BE2C (cell line): ENCODE data around the gene CCDC85B.

Source experiments
- DNase-seq: peaks from one replicate; pipeline ENCODE4 v3.0.0-alpha.2; 2020
- H3K27me3 ChIP-seq: fragments of 250-450 bp; sonication (Bioruptor Pico); 2 replicates; pipeline ENCODE4 v1.5.1; 2020; ENCODE audit warnings: mild to moderate bottlenecking
- H3K36me3 ChIP-seq: fragments of 250-450 bp; sonication (Bioruptor Pico); 2 replicates; pipeline ENCODE4 v1.5.1; 2020; ENCODE audit warnings: mild to moderate bottlenecking
- H3K4me1 ChIP-seq: fragments of 250-450 bp; sonication (Bioruptor Pico); 2 replicates; pipeline ENCODE4 v1.5.1; 2020
- H3K4me3 ChIP-seq: 2 replicates; pipeline ENCODE4 v1.5.1; 2011; ENCODE audit warnings: low read depth, low read length
- H3K9me3 ChIP-seq: fragments of 250-450 bp; sonication (Bioruptor Pico); 2 replicates; pipeline ENCODE4 v1.5.1; 2020
- TF ChIP-seq, protein P1 (sequence below): IDR thresholded peaks from 2 replicates; pipeline ENCODE4 v1.5.1; 2012; ENCODE audit warnings: mild to moderate bottlenecking, low read depth, low read length

CCDC85B gene

DNA sequence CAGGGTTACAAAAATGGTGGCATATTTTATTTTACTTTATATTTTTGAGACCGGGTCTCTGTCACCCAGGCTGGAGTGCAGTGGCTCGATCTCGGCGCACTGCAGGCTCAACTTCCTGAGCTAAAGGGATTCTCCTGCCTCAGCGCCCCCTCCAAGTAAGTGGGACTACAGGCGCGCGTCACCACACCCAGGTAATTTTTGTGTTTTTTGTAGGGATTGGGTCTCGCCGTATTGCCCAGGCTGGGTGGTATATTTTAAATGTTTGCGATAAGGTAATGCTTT is 10.4 kb downstream of the CCDC85B start:
- Histone ChIP-seq H3K9me3 (no peaks in the 10 kb centered on the region; the same call in 1 of the 2 replicates), H3K27me3 (peaks cover 56% of the 10 kb centered on the region), H3K4me3 (no peak overlapping the region), H3K36me3 (no peaks in the 10 kb centered on the region), H3K4me1 (no peaks in the 10 kb centered on the region)
- TF ChIP-seq, protein P1, sequence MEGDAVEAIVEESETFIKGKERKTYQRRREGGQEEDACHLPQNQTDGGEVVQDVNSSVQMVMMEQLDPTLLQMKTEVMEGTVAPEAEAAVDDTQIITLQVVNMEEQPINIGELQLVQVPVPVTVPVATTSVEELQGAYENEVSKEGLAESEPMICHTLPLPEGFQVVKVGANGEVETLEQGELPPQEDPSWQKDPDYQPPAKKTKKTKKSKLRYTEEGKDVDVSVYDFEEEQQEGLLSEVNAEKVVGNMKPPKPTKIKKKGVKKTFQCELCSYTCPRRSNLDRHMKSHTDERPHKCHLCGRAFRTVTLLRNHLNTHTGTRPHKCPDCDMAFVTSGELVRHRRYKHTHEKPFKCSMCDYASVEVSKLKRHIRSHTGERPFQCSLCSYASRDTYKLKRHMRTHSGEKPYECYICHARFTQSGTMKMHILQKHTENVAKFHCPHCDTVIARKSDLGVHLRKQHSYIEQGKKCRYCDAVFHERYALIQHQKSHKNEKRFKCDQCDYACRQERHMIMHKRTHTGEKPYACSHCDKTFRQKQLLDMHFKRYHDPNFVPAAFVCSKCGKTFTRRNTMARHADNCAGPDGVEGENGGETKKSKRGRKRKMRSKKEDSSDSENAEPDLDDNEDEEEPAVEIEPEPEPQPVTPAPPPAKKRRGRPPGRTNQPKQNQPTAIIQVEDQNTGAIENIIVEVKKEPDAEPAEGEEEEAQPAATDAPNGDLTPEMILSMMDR = no peak
- DNase-seq = no peak

DNA sequence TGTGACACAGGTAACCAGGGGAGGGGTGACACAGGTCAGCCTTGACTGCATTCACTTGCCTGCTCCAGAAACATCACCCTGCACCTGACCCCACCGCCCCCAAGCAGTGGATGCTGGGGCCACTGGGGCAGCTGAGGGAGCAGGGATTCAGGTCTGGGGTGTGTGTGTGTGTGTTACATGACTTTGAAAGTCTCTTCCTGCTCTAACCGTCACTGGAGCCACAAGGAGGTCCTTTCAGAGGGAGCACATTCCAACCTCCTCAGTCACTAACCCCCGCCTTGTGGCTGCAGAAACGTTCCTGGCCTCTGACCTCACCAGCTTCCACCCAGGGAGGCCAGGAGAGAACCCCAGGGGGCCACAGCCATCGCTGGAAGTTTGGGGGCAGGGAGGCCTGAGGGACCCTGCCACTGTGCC is 12.6 kb downstream of the CCDC85B start:
- TF ChIP-seq, protein P1 = no peak
- Histone ChIP-seq H3K36me3 (no peaks in the 10 kb centered on the region), H3K4me3 (no peak overlapping the region), H3K27me3 (peaks cover 66% of the 10 kb centered on the region), H3K9me3 (no peaks in the 10 kb centered on the region; the same call in 1 of the 2 replicates), H3K4me1 (no peaks in the 10 kb centered on the region)
- no peak for DNase-seq

DNA sequence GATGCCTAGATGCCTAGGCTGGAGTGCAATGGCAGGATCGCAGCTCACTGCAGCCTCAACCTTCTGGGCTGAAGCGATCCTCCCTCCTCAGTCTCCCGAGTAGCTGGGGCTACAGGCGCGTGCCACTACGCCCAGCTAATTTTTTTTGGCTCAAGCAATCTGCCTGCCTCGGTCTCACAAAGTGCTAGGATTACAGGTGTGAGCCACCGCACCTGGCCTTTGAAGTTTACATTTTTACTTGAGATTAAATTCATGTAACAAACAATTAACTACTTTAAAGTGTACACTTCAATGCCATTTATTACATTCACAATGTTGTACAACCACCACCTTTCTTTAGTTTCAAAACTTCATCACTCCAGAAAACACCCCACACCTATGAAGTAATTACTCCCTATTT is 13.2 kb downstream of the CCDC85B start:
- no peaks in the 10 kb centered on the region for H3K4me1 ChIP-seq
- no peak for DNase-seq
- no peak overlapping the region for H3K4me3 ChIP-seq
- peaks cover 60% of the 10 kb centered on the region for H3K27me3 ChIP-seq
- TF ChIP-seq, protein P1 = no peak
- no peaks in the 10 kb centered on the region; the same call in 1 of the 2 replicates for H3K9me3 ChIP-seq
- no peaks in the 10 kb centered on the region for H3K36me3 ChIP-seq

DNA sequence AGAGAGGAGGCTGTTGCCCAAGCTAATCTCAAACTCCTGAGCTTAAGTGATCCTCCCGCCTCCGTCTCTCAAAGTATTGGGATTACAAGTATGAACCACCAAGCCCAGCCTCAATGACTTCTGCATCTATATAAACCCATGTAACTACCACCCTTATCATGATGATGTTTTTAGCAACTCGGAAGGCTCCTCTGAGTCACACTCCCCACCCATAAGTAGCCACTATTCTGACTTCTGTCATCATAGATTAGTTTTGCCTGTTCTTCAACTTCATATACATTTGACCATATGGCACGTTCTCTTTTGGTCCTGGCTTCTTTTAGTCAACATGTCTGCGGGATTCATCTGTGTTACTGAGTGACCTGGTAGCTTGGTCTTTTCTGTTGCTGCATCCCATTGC is 16.1 kb downstream of the CCDC85B start:
- H3K27me3 ChIP-seq = peaks cover 31% of the 10 kb centered on the region
- TF ChIP-seq, protein P1 = no peak
- no peak overlapping the region for H3K4me3 ChIP-seq
- no peaks in the 10 kb centered on the region for H3K36me3 ChIP-seq
- no peaks in the 10 kb centered on the region for H3K9me3 ChIP-seq
- no peak for DNase-seq
- H3K4me1 ChIP-seq = no peaks in the 10 kb centered on the region

DNA sequence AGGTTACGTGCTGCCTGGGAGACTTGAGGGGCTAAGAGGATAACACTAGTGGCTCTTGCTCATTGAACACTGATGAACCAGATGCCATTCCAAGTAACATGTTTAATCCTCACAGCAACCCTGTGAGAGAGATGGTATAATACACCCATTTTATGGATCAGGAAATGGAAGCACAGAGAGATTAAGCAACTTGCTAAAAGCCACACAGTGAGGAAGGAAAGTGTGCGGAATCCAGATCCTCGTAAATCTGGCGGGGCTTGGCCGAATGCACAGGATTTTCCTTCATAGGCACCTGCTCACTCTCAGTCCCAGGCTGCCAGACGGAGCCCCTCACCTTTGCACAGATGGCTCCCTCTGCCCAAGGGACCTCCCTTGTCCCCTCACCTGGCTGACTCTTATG is 17.4 kb downstream of the CCDC85B start:
- Histone ChIP-seq H3K36me3 (no peaks in the 10 kb centered on the region), H3K4me3 (no peak overlapping the region), H3K9me3 (no peaks in the 10 kb centered on the region), H3K27me3 (peaks cover 21% of the 10 kb centered on the region), H3K4me1 (no peaks in the 10 kb centered on the region)
- TF ChIP-seq, protein P1 = no peak
- DNase-seq = no peak

DNA sequence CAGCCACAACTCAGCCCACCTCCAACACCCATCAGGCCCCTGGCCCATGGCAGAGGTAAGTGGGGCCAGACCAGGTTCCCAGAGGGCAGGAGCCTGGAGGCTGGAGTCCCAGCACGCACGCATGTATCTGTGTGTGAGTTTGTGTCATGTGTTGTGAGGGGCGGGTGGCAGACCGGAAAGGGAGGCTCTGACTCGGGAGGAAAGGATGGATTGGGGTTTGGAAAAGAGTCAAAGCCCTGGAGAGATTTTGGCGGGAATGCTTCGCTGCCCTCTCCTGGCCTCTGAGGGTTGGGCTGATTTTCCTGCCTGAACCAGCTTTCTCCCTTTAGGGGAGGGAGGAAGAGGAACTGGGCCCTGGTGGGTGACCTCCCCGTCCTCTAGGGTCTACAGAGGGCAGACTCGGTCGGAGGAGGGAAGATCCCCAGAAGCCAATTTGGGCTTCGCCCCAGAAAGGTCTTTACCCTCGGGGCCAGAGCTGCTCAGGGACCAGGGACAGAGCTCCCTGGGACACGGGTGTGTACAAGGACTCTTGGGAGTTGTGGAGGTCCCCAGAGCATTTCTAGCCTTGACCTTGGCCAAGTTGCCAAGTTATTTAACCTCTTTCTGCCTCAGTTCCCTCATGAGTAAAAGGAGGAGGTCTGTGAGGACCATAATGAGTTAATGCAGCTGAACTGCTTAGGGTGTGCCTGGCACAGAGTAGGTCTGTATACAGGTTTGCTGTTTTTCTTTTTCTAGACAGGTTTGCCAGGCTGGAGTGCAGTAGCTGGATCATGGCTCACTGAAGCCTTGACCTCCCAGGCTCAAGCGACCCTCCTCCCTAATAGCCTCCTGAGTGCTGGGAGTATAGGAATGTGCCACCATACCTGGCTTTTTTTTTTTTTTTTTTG is 21.5 kb downstream of the CCDC85B start:
- peaks cover 14% of the 10 kb centered on the region for H3K4me1 ChIP-seq
- TF ChIP-seq, protein P1 = peak; percentile 41
- no peak overlapping the region for H3K4me3 ChIP-seq

More for the DNA sequence above, 21.5 kb downstream of the CCDC85B start:
- Histone ChIP-seq H3K9me3 (no peaks in the 10 kb centered on the region), H3K36me3 (no peaks in the 10 kb centered on the region), H3K27me3 (peaks cover 8% of the 10 kb centered on the region)
- DNase-seq = peak; percentile 60
